Stimulated activated CD4-positive, alpha-beta T cell treated with anti-CD3 and anti-CD28 coated beads, Interleukin-15, amount 100 ng/mL, for 48 hours (primary cell): ENCODE measurements around the gene PARP6.
A peak's percentile ranks its signal among the peaks of the same experiment; 100 is the strongest.

Experiments used
- DNase-seq, 2 donors: peaks; one replicate each; pipeline ENCODE4 v3.0.0-alpha.2; 2020; ENCODE audit warnings: low read depth in 2 of 2

The PARP6 gene

DNA sequence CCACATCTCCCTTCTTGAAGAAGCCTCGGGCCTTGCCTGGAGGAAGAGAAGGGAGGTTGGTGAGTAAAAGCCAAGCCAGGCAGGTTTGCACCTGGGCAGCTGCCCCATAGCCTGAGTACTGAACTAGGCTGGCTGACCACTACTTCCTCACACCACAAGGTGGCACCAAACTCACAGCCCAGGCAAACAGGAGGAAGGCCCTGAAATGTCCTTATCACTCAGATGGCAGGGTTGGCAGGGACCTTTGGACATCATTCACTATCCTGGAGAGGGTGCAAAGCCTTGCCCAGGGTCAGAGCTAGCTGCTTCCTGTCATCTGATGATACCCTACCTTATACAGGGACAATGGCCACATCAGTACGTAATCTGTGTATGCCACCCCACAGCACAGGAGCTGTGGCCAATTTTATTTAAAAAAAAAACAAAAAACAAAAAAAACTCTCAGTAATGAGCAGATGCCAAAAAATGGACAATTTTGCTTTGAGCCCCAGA, 72.6 kb downstream of the PARP6 start:
- DNase-seq: peak in 1 of 2 donors; percentile 59

GRCh38 chr15:72199205-72199515, 73.2 kb downstream of the PARP6 start:
- no peak for DNase-seq

- no peak for DNase-seq
These were observed 73.8 kb downstream of the PARP6 start for GRCh38 chr15:72198356-72199204.

GRCh38 chr15:72197460-72198355, 74.6 kb downstream of the PARP6 start, which contains the start of gene GRAMD2A:
Gene GRAMD2A (minus strand): TSS chr15:72197787.
- DNase-seq: peak in 1 of 2 donors; percentile 33

- DNase-seq: no peak
These were observed 75.3 kb downstream of the PARP6 start for GRCh38 chr15:72197041-72197459.

- no peak for DNase-seq
These were observed 75.8 kb downstream of the PARP6 start for GRCh38 chr15:72196409-72197040.

GRCh38 chr15:72195101-72195511, 77.2 kb downstream of the PARP6 start:
- no peak for DNase-seq

DNA sequence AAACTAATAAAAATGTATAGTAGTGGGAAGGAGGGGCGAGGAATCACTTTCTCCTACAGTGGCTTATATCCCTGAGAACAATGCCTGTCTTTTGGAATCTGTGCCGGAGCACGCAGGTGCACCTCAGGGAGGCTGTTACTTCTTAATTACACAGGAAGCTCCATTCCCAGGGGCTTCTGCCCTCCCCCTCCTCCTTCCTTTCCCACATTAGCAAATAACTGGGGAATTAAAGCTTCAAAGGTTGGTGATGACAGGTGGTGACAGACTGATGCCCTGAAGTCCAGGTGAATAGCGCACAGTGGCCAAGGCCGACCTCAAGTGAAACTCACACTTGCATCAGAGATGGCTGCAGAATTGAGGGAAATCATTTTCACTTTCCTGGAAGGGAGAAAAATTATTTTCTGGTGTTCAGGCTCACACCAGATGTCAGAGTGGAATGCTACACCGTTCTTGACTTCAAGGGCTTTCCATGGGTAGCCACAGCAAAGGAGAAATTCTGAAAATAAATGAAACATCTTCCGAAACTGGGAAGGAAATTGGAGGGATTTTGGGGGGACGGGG, 78.4 kb downstream of the PARP6 start:
- DNase-seq: no peak

GRCh38 chr15:72192416-72192815, 79.9 kb downstream of the PARP6 start:
- no peak for DNase-seq
